BJ (cell line): ENCODE data around the gene WDFY3. TPM values are rescaled to one million over a fixed set of nuclear protein-coding genes. Genes with fewer than 3 reads are reported as not detected.

ENCODE experiments used
- CTCF ChIA-PET: fragments of 350-600 bp; formaldehyde crosslinking; extraction: SDS; loops from one replicate; lab custom pipeline; 2021; ENCODE audit warnings: antibody characterized with exemption, inconsistent platforms; lab: Yijun Ruan, JAX
- POLR2A ChIA-PET: fragments of 300-600 bp; sonication (Branson Sonifier 250); formaldehyde crosslinking; extraction: SDS; loops from one replicate; lab custom pipeline; 2021; ENCODE audit warnings: antibody characterized with exemption; lab: Charles Lee
- DNase-seq: peaks from one replicate; pipeline ENCODE4 v3.0.0-alpha.2; 2011; ENCODE audit warnings: low read depth
- H3K27me3 ChIP-seq: 2 replicates; pipeline ENCODE4 v1.6.0; 2011; ENCODE audit warnings: low read length; ENCODE audit not compliant: control insufficient read depth, insufficient read depth
- H3K36me3 ChIP-seq: 2 replicates; pipeline ENCODE4 v1.5.1; 2011; ENCODE audit warnings: low read length; ENCODE audit not compliant: control insufficient read depth, insufficient read depth
- H3K4me3 ChIP-seq: 2 replicates; pipeline ENCODE4 v1.5.1; 2011; ENCODE audit warnings: low read depth, mild to moderate bottlenecking, control low read depth, low read length
- CTCF ChIP-seq: IDR thresholded peaks from 2 replicates; pipeline ENCODE4 v1.5.1; 2011; ENCODE audit warnings: low read depth, mild to moderate bottlenecking, control low read depth, inconsistent platforms, low read length, moderate library complexity; ENCODE audit not compliant: insufficient read depth
- polyA plus RNA-seq: library from polyadenylated mRNA; depleted of rRNA; stranded (reverse); fragments of >200 nt; gene quantifications from 2 replicates; pipeline ENCODE4 v1.2.3, GENCODE V29; 2011
- small RNA-seq: library from RNA; depleted of rRNA; stranded (forward); fragments of <200 nt; gene quantifications from one replicate; pipeline ENCODE3, GENCODE V24; 2012; ENCODE audit warnings: low replicate concordance, low read depth; ENCODE audit not compliant: insufficient read length

The WDFY3 gene
- polyA plus RNA-seq, 1 experiment: 28.8 TPM

- POLR2A ChIA-PET: no interaction called here
- H3K36me3 ChIP-seq: no peaks in the 10 kb centered on the region
- no peak for TF ChIP-seq CTCF
- CTCF ChIA-PET: no interaction called here
- no peak for DNase-seq
- no peak overlapping the region for H3K4me3 ChIP-seq
- no peaks in the 10 kb centered on the region for H3K27me3 ChIP-seq
Observed at GRCh38 chr4:84631573-84631972, 334.9 kb downstream of the WDFY3 start.

- TF ChIP-seq CTCF: no peak
- Histone ChIP-seq H3K36me3 (no peaks in the 10 kb centered on the region), H3K27me3 (no peaks in the 10 kb centered on the region), H3K4me3 (no peak overlapping the region)
- DNase-seq: no peak
- CTCF ChIA-PET: no interaction called here
- POLR2A ChIA-PET: no interaction called here
Observed at GRCh38 chr4:84626673-84627072, 339.8 kb downstream of the WDFY3 start.

DNA sequence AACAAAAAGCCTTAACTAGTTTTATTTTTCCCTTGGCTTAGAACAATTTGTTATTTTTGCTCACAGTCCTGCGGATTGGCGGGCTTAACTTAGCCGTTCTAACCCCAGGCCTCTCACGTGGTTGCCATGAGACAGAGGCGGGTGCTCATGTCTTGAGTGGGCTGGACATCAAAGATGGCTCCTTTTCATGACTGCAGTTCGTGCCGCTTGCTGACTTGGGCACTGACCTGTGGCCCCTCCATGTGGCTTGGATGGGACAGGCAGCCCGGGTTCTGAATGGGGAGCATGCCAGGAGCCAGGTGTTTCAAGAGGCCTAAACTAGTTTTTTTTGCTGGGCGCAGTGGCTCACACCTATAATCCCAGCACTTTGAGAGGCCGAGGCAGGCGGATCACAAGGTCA, 342.8 kb downstream of the WDFY3 start:
- ChIA-PET POLR2A (no interaction called here), CTCF (no interaction called here)
- Histone ChIP-seq H3K4me3 (no peak overlapping the region), H3K27me3 (no peaks in the 10 kb centered on the region), H3K36me3 (no peaks in the 10 kb centered on the region)
- DNase-seq: no peak
- TF ChIP-seq CTCF: no peak

GRCh38 chr4:84622959-84623358, 343.5 kb downstream of the WDFY3 start:
- H3K4me3 ChIP-seq: no peak overlapping the region
- TF ChIP-seq CTCF: no peak
- H3K36me3 ChIP-seq: no peaks in the 10 kb centered on the region
- POLR2A ChIA-PET: no interaction called here
- H3K27me3 ChIP-seq: no peaks in the 10 kb centered on the region
- CTCF ChIA-PET: no interaction called here
- no peak for DNase-seq

Small RNAs within 50 kb of the gene (small RNA-seq; reads per million reads assigned to genes)
- gene RN7SL552P (not detected), gene RNU6-469P (not detected)
